ENCODE results near the gene HES1. TPM values are rescaled to one million over a fixed set of nuclear protein-coding genes. Genes with fewer than 3 reads are reported as not detected.

Gene HES1
- total RNA-seq, 4 donors from 2014 or later, result 23.1 to 50.9 (median 41.2) TPM

DNA sequence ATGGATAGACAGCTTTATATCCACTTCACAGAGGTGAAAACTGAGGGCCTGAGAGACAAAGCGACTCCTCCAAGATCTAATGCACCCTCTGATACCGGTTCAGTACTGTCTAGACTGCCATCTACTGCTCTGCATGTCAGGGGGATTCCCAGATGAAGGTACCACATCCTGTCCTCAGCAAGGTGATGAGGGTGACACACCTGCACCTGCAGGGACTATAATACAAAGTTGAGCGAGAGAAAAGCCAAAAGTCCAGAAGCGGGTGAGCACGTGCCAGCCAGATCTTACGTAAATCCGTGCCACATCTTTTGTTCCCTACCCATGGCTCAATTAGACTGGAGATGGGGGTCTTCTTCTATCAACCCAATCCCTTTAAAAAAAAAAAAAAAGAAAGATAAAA lies 32.4 kb upstream of the HES1 start:
- DNase-seq, result no peak
- intact Hi-C loops (cut with DNase I; ENCODE audit: low total_unique reads), result no loop called here

GRCh38 chr3:194103983-194104751 lies 31.8 kb upstream of the HES1 start:
- intact Hi-C loops (cut with DNase I; ENCODE audit: low total_unique reads), result no loop called here

More for the DNA sequence above, 32.4 kb upstream of the HES1 start:
- TF ChIP-seq POLR2A (IDR thresholded peaks at IDR 0.05) (no peak), CTCF (IDR thresholded peaks at IDR 0.05) (no peak)
- no peaks in the 10 kb centered on the region for H3K9me3 ChIP-seq
- no peak overlapping the region for H3K27ac ChIP-seq
- H3K4me1 ChIP-seq, result no peaks in the 10 kb centered on the region
- no peaks in the 10 kb centered on the region for H3K36me3 ChIP-seq
- no peaks in the 10 kb centered on the region for H3K27me3 ChIP-seq
- no peak overlapping the region for H3K4me3 ChIP-seq

DNA sequence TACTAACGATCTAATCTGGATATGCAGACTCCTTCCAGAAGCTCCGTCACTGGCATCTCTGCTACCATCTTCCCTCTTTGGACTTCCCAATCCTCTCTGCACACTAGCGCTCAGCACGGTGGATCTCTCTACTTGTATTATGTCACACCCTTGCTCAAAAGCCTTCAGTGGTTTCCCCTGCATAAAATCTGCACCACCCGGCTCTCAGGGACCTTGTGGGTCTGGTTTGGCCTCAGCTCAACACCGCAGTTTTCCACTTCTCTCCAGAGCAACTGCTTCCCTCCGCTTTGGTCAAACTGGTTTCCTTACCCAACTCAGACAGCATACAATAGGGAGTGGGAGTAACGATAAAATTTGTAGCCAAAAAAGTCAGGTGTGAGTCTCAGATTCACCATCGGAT lies 30.7 kb upstream of the HES1 start:
- Histone ChIP-seq H3K36me3 (no peaks in the 10 kb centered on the region), H3K27ac (no peak overlapping the region), H3K27me3 (no peaks in the 10 kb centered on the region), H3K4me3 (no peak overlapping the region), H3K4me1 (no peaks in the 10 kb centered on the region), H3K9me3 (no peaks in the 10 kb centered on the region)
- DNase-seq, result no peak
- TF ChIP-seq CTCF (IDR thresholded peaks at IDR 0.05) (no peak), POLR2A (IDR thresholded peaks at IDR 0.05) (no peak)
- intact Hi-C loops (cut with DNase I; ENCODE audit: low total_unique reads), result no loop called here

More at GRCh38 chr3:194103983-194104751, 31.8 kb upstream of the HES1 start:
- no peak overlapping the region for H3K27ac ChIP-seq
- no peak overlapping the region for H3K4me3 ChIP-seq
- TF ChIP-seq CTCF (IDR thresholded peaks at IDR 0.05), result no peak
- no peak for TF ChIP-seq POLR2A (IDR thresholded peaks at IDR 0.05)
- H3K27me3 ChIP-seq, result no peaks in the 10 kb centered on the region
- H3K36me3 ChIP-seq, result no peaks in the 10 kb centered on the region
- DNase-seq, result no peak
- H3K9me3 ChIP-seq, result no peaks in the 10 kb centered on the region
- no peaks in the 10 kb centered on the region for H3K4me1 ChIP-seq

DNA sequence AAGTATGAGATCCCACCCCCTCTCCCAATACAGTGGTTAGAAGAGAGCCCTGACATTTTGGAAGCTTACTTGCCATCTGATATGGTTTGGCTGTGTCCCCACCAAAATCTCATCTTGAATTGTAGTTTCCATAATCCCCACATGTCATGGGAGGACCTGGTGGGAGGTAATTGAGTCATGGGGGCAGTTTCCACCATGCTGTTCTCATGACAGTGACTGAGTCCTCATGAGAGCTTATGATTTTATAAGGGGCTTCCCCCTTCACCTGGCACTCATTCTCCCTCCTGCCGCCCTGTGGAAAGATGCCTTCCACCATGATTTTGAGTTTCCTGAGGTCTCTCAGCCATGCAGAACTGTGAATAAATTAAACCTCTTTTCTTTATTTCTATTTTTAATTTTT lies 28.8 kb upstream of the HES1 start:
- H3K9me3 ChIP-seq, result no peaks in the 10 kb centered on the region
- no peak overlapping the region for H3K27ac ChIP-seq
- H3K27me3 ChIP-seq, result no peaks in the 10 kb centered on the region
- H3K4me3 ChIP-seq, result no peak overlapping the region
- H3K4me1 ChIP-seq, result no peaks in the 10 kb centered on the region
- H3K36me3 ChIP-seq, result no peaks in the 10 kb centered on the region
- intact Hi-C loops (cut with DNase I; ENCODE audit: low total_unique reads), result no loop called here
- no peak for TF ChIP-seq CTCF (IDR thresholded peaks at IDR 0.05)
- TF ChIP-seq POLR2A (IDR thresholded peaks at IDR 0.05), result no peak
- no peak for DNase-seq

- DNase-seq, result no peak
- H3K4me3 ChIP-seq, result no peak overlapping the region
- no peaks in the 10 kb centered on the region for H3K9me3 ChIP-seq
- no peaks in the 10 kb centered on the region for H3K27me3 ChIP-seq
- no peak overlapping the region for H3K27ac ChIP-seq
- TF ChIP-seq CTCF (IDR thresholded peaks at IDR 0.05) (no peak), POLR2A (IDR thresholded peaks at IDR 0.05) (no peak)
- intact Hi-C loops (cut with DNase I; ENCODE audit: low total_unique reads), result no loop called here
- no peaks in the 10 kb centered on the region for H3K4me1 ChIP-seq
- H3K36me3 ChIP-seq, result no peaks in the 10 kb centered on the region
Measured at GRCh38 chr3:194109192-194109863, 26.6 kb upstream of the HES1 start.

All from uterus (tissue), 4 donors.